GM20000 (cell line): Measurements from ENCODE around the gene DCST1.

Experiments
- DNase-seq: peaks from one replicate; pipeline ENCODE4 v3.0.0; 2012; ENCODE audit warnings: low spot score
- TF ChIP-seq, protein P1 (sequence below): IDR thresholded peaks from 2 replicates; pipeline ENCODE4 v1.5.1; 2012; ENCODE audit warnings: mild to moderate bottlenecking, control low read depth; ENCODE audit errors: extremely low read depth, missing control alignments

The DCST1 gene

DNA sequence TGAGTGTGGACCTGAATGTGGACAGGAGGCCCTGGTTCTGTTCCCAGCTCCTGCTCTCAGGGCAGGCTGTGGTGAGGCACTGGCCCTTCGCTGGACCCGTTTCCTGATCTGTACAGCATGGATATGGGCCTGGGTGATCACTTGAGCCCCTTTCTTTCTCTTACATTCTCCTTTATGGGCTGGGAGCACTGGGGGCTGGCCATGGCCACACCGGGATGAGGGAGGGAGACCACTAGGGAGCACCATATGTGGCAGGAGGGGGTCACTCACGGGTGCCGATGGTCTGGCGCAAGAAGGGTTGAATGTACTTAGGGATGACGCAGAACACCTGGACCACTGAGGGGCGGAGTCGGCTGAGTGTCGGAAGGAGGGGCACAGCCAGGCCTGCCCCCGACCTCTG, 2.7 kb upstream of the DCST1 start:
- DNase-seq = no peak
- TF ChIP-seq, protein P1, sequence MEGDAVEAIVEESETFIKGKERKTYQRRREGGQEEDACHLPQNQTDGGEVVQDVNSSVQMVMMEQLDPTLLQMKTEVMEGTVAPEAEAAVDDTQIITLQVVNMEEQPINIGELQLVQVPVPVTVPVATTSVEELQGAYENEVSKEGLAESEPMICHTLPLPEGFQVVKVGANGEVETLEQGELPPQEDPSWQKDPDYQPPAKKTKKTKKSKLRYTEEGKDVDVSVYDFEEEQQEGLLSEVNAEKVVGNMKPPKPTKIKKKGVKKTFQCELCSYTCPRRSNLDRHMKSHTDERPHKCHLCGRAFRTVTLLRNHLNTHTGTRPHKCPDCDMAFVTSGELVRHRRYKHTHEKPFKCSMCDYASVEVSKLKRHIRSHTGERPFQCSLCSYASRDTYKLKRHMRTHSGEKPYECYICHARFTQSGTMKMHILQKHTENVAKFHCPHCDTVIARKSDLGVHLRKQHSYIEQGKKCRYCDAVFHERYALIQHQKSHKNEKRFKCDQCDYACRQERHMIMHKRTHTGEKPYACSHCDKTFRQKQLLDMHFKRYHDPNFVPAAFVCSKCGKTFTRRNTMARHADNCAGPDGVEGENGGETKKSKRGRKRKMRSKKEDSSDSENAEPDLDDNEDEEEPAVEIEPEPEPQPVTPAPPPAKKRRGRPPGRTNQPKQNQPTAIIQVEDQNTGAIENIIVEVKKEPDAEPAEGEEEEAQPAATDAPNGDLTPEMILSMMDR = no peak

GRCh38 chr1:155032886-155033285, 738 bp upstream of the DCST1 start:
- no peak for DNase-seq
- TF ChIP-seq, protein P1 = no peak

- no peak for DNase-seq
- TF ChIP-seq, protein P1 = no peak
Observed at GRCh38 chr1:155034318-155035208, 939 bp downstream of the DCST1 start.

GRCh38 chr1:155035936-155036335, 2.3 kb downstream of the DCST1 start:
- TF ChIP-seq, protein P1 = no peak
- no peak for DNase-seq

DNA sequence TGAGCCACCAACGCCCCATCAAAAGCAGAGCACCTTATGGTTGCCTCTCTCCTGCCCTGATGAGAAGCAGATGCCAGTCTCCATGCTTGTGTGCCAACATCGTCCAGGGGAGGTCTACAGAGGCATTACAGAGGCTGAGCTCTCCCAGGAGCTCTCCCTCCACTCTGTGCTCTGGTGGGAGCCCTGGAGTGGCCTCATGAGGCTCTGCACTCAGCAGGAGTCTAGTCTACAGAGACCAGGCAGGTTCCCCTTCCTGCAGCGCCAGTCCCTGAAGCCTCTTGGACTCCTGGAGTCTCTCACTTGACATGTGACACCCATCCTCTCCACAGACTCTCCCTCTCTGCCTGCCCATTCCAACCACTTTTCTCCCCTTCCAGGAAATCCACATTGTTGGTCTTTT, 3.4 kb downstream of the DCST1 start:
- TF ChIP-seq, protein P1 = no peak
- DNase-seq = no peak

DNA sequence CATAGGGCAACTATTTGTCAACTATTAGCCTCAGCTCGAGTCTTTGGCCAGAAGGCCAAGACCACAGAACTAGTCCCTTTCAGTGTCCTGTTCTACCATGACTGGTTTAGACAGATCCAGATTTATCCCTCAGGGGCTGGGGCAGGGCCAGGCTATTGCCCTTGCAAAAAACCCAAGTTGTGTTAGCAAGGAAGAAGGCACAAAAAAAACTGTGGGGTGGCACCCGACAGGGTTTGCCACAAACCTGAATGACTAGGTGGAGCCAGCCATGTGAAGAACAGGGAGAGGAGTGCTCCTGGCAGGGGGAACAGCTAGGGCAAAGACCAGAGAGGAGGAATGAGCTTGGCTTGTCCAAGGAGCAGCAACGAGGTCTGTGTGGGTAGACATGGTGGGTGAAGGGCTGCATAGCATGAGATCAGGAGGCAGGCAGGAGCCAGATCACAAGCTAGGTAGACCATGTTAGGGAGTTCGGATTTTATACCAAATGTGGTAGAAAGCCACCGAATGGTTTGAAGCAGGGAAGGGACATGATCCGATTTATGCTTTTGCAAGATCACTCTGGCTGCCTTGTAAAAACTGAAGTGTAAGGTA, 4.3 kb downstream of the DCST1 start:
- DNase-seq = no peak
- TF ChIP-seq, protein P1 = no peak

DNA sequence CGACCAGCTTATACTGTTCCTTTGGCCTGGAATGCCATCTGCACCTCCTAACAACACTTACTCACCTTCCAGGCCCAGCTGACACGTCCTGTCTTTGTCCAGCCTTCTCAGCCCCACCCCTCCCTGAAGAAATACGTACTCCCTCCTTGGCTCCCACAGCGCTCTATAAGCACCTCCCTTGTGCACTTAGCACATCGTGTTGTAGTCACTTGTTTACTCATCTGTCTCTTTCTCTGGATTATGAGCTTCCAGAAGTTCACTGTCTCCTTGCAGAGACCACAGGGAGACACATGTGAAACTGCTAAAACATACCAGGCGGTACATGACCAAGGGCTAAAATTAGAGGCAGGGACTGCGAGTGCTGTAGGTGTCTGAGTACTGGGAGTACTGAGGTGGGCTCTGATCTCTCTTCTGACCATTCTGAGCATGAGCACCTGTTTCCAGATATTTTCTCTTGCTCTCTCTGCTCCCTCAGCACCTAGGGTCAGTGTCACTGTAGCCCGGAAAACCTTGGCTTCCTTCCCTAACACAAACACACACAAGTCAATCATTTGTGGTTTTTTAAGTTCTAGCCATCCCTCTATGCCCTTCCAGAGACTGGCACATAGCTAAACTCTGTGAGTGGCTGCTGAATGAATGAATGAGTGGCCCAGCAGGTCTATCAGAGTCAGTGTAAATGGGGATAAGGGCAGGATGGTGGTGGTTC, 5.1 kb downstream of the DCST1 start:
- no peak for DNase-seq

More for the DNA sequence above, 5.1 kb downstream of the DCST1 start:
- TF ChIP-seq, protein P1 = no peak
